ENCODE results near the gene PPP5C. TPM values are rescaled to one million over a fixed set of nuclear protein-coding genes. Genes with fewer than 3 reads are reported as not detected.
"Not testable (repeated sequence)": the region's sequence is repeated elsewhere in the genome, so short reads cannot be mapped to it uniquely, and the experiment has no call there.

PPP5C gene
- total RNA-seq, 1 donor from 2014 or later, result 31.3 TPM

DNA sequence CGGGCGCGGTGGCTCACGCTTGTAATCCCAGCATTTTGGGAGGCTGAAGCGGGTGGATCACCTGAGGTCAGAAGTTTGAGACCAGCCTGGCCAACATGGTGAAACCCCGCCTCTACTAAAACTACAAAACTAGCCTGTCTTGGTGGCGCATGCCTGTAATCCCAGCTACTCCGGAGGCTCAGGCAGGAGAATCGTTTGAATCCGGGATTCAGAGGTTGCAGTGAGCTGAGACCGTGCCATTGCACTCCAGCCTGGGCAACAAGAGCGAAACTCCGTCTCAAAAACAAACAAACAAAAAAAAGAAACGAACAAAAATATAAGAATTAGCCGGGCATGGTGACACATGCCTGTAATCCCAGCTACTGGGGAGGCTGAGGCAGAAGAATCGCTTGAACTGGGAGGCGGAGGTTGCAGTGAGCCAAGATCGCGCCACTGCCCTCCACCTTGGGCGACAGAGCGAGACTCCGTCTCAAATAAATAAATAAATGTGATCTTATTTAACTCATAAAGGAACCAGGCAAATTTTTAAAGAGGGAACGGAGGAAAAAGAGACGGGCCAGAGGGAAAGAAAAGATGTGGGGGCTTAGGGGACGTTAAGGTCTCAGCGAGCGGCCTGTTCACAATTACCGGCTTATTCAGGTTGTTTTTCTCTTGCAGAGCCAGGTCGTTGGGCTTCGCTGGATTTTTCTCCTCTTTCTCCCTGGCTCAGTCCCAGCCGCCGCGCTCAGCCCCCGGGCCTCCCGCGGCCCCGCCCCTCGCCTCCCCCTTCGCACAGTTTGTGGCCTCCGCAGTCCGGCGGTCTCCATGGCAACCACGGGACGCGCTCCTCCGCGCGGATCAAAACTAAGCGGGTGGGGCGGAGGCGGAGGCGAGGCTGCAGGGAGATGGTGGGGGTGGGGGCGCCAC lies 69.2 kb downstream of the PPP5C start:
- H3K4me3 ChIP-seq (ENCODE audit: low read depth, low read length), result peak overlapping the region; percentile 29
- H3K27me3 ChIP-seq (ENCODE audit: control insufficient read depth, insufficient read depth, low read length); FAIRE-seq; H3K36me3 ChIP-seq (ENCODE audit: control insufficient read depth, insufficient read depth, low read length): not testable (repeated sequence)
- peak; percentile 41 for DNase-seq (ENCODE audit: low read depth)

DNA sequence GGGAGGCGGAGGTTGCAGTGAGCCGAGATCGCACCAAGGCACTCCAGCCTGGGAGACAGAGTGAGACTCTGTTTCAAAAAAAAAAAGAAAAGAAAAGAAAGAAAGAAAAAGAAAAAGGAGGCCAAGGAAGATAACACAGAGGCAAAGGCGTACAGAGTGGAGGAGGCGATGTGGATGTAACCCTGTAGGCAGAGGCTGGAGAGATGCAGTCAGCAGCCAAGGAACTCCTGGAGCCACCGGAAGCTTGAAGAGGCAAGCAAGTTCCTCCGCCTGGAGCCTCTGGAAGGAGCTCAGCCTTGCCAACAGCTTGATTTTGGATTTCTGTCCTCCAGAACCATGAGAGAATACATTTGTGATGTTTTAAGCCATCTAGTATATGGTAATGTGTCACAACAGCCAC lies 73.2 kb downstream of the PPP5C start:
- H3K36me3 ChIP-seq (ENCODE audit: control insufficient read depth, insufficient read depth, low read length), result no peaks in the 10 kb centered on the region
- H3K27me3 ChIP-seq (ENCODE audit: control insufficient read depth, insufficient read depth, low read length), result no peaks in the 10 kb centered on the region
- DNase-seq (ENCODE audit: low read depth) (no peak), FAIRE-seq (no peak)
- TF ChIP-seq, protein P1, sequence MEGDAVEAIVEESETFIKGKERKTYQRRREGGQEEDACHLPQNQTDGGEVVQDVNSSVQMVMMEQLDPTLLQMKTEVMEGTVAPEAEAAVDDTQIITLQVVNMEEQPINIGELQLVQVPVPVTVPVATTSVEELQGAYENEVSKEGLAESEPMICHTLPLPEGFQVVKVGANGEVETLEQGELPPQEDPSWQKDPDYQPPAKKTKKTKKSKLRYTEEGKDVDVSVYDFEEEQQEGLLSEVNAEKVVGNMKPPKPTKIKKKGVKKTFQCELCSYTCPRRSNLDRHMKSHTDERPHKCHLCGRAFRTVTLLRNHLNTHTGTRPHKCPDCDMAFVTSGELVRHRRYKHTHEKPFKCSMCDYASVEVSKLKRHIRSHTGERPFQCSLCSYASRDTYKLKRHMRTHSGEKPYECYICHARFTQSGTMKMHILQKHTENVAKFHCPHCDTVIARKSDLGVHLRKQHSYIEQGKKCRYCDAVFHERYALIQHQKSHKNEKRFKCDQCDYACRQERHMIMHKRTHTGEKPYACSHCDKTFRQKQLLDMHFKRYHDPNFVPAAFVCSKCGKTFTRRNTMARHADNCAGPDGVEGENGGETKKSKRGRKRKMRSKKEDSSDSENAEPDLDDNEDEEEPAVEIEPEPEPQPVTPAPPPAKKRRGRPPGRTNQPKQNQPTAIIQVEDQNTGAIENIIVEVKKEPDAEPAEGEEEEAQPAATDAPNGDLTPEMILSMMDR (IDR thresholded peaks at IDR 0.05; ENCODE audit: insufficient read depth, low read length, severe bottlenecking), result no peak
- no peak overlapping the region for H3K4me3 ChIP-seq (ENCODE audit: low read depth, low read length)

DNA sequence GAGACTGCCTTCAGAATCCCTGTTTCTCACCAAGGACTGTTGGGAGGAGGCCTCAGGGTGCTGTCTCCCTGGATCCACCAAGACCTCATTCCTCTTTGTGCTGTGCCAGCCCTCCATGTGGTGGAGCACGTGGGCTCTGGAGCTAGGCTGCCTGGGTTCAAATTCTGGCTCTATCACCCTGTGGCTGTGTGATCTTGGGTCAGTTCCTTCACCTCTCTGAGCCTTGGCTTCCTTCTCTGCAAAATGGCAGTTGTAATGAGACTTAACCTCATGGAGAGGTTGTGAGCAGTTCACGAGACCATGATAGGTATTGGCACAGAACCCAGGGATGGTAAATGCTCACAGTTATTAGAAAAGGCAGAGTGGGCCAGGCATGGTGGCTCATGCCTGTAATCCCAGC lies 75.5 kb downstream of the PPP5C start:
- FAIRE-seq (no peak), DNase-seq (ENCODE audit: low read depth) (no peak)
- no peaks in the 10 kb centered on the region for H3K36me3 ChIP-seq (ENCODE audit: control insufficient read depth, insufficient read depth, low read length)
- TF ChIP-seq, protein P1 (IDR thresholded peaks at IDR 0.05; ENCODE audit: insufficient read depth, low read length, severe bottlenecking), result no peak
- no peak overlapping the region for H3K4me3 ChIP-seq (ENCODE audit: low read depth, low read length)
- no peaks in the 10 kb centered on the region for H3K27me3 ChIP-seq (ENCODE audit: control insufficient read depth, insufficient read depth, low read length)

DNA sequence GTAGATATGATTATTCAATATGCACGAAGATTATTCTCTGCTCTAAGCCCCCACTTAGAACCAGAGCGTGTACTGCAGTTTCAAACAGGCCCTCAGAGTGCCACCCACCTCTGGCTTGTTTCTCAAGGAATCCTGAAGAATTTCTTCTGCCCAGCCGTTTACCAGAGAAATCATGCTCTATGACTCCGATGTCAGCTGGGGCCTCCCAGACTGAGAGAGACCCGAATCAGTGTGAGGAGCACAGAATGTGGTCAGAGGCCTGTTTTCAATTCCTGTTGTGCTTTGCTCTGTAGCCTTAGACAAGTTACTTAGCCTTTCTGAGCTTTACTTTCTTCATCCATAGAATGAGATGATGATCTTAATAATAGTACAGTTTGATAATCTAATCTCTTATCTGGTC lies 76.3 kb downstream of the PPP5C start:
- TF ChIP-seq, protein P1 (IDR thresholded peaks at IDR 0.05; ENCODE audit: insufficient read depth, low read length, severe bottlenecking), result no peak
- no peak for DNase-seq (ENCODE audit: low read depth)
- Histone ChIP-seq H3K4me3 (ENCODE audit: low read depth, low read length) (no peak overlapping the region), H3K27me3 (ENCODE audit: control insufficient read depth, insufficient read depth, low read length) (no peaks in the 10 kb centered on the region), H3K36me3 (ENCODE audit: control insufficient read depth, insufficient read depth, low read length) (no peaks in the 10 kb centered on the region)
- FAIRE-seq, result no peak

DNA sequence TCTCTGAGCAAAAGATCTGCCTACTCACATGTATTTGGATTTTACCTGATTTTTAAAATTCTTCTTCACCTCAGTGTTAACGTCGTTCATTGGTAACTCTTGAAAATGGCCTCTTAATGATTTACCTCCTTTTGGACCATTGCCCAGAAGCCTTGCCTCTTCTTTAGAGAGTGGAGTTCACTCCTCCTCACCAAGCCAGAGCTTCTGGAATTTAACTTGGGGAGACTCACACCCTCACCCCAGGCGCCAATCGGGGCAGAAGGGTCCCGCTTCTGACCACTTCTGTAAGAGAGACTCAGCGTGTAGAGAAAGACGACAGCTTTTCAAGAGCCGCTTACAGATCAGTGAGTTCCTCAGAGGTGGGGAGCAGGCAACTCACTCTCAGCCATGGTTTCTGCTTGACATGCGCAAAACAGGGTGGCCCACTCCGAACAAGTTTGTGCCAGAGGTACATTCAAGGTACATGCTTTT lies 79.2 kb downstream of the PPP5C start:
- FAIRE-seq (no peak), DNase-seq (ENCODE audit: low read depth) (no peak)
- H3K4me3 ChIP-seq (ENCODE audit: low read depth, low read length), result peak overlapping the region; percentile 41
- TF ChIP-seq, protein P1 (IDR thresholded peaks at IDR 0.05; ENCODE audit: insufficient read depth, low read length, severe bottlenecking), result no peak
- H3K36me3 ChIP-seq (ENCODE audit: control insufficient read depth, insufficient read depth, low read length), result no peaks in the 10 kb centered on the region
- H3K27me3 ChIP-seq (ENCODE audit: control insufficient read depth, insufficient read depth, low read length), result no peaks in the 10 kb centered on the region

DNA sequence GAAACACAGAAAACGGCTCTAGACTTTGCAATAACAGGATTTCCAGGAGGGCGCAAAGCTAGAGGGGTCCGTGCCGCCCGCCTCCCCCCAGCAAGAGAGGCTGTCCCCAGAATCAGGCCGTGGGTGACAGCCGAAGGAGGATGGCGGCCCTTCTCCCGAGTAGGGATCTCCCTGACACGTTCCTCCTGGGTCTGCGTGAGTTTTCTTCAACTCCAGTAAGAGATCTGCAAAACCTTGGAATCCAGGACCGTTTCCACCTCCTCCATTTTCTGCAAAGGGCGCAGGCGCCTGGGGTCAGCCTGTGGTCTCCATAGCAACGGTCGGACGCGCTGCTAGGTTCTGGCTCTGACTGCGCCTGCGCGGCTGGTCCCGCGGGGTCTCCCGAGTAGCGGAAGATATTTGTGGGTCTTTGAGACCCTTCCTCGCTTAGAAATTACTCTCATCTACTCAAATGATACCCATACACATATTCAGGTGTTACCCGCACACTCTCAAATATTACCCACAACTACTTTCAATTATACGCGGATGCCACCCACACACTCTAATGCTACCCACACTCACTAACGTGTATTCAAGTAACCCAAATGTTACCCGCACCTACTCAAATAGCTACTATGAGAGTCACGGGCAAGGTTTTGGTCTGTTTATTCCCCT lies 79.7 kb downstream of the PPP5C start:
- TF ChIP-seq, protein P1 (IDR thresholded peaks at IDR 0.05; ENCODE audit: insufficient read depth, low read length, severe bottlenecking), result no peak
- FAIRE-seq (no peak), DNase-seq (ENCODE audit: low read depth) (peak; percentile 56)
- peak overlapping the region; percentile 41 for H3K4me3 ChIP-seq (ENCODE audit: low read depth, low read length)
- no peaks in the 10 kb centered on the region for H3K27me3 ChIP-seq (ENCODE audit: control insufficient read depth, insufficient read depth, low read length)
- H3K36me3 ChIP-seq (ENCODE audit: control insufficient read depth, insufficient read depth, low read length), result no peaks in the 10 kb centered on the region
